Mesendoderm (in vitro differentiated cells): ENCODE data around the gene SLC35E1.

Experiments
- DNase-seq: peaks from one replicate; pipeline ENCODE4 v3.0.0; 2013
- H2AK5ac ChIP-seq: 2 replicates; pipeline ENCODE4 v1.6.1; 2013; ENCODE audit warnings: low read length, inconsistent platforms
- H2BK120ac ChIP-seq: 2 replicates; pipeline ENCODE4 v1.6.1; 2013; ENCODE audit warnings: low read depth, mild to moderate bottlenecking, low read length, moderate library complexity, mixed read lengths
- H2BK15ac ChIP-seq: replicated peaks from 2 replicates; pipeline ENCODE4 v1.6.1; 2013; ENCODE audit warnings: low read depth, mild to moderate bottlenecking, moderate library complexity
- H2BK5ac ChIP-seq: 2 replicates; pipeline ENCODE4 v1.6.1; 2013; ENCODE audit warnings: low read length, inconsistent platforms
- H3K18ac ChIP-seq: 2 replicates; pipeline ENCODE4 v1.6.1; 2013; ENCODE audit warnings: mild to moderate bottlenecking, low read length, mixed read lengths
- H3K23ac ChIP-seq: one replicate; pipeline ENCODE4 v1.6.1; 2013; ENCODE audit warnings: low read length
- H3K27ac ChIP-seq: 2 replicates; pipeline ENCODE4 v1.5.1; 2013; ENCODE audit warnings: low read depth, mild to moderate bottlenecking, inconsistent platforms, low read length, moderate library complexity
- H3K27me3 ChIP-seq: 2 replicates; pipeline ENCODE4 v1.6.1; 2013; ENCODE audit warnings: low read length, control low read depth, mild to moderate bottlenecking, inconsistent platforms; ENCODE audit not compliant: insufficient read depth, poor library complexity
- H3K36me3 ChIP-seq: 2 replicates; pipeline ENCODE4 v1.6.1; 2013; ENCODE audit warnings: low read length, inconsistent platforms; ENCODE audit not compliant: control insufficient read depth, insufficient read depth
- H3K4ac ChIP-seq: one replicate; pipeline ENCODE4 v1.6.1; 2013; ENCODE audit warnings: low read depth, mild to moderate bottlenecking, low read length, moderate library complexity
- H3K4me1 ChIP-seq: 2 replicates; pipeline ENCODE4 v1.6.1; 2013; ENCODE audit warnings: low read depth, low read length, inconsistent platforms; ENCODE audit not compliant: control insufficient read depth
- H3K4me2 ChIP-seq: 2 replicates; pipeline ENCODE4 v1.6.1; 2013; ENCODE audit warnings: low read length
- H3K4me3 ChIP-seq: 2 replicates; pipeline ENCODE4 v1.5.1; 2013; ENCODE audit warnings: mild to moderate bottlenecking, low read length
- H3K56ac ChIP-seq: one replicate; pipeline ENCODE4 v1.6.1; 2013; ENCODE audit warnings: low read length
- H3K79me1 ChIP-seq: 2 replicates; pipeline ENCODE4 v1.6.1; 2013; ENCODE audit warnings: low read length, inconsistent platforms
- H3K79me2 ChIP-seq: 2 replicates; pipeline ENCODE4 v1.6.1; 2013; ENCODE audit warnings: mild to moderate bottlenecking, low read length; ENCODE audit not compliant: control insufficient read depth, insufficient read depth
- H3K9ac ChIP-seq: 2 replicates; pipeline ENCODE4 v1.6.1; 2013; ENCODE audit warnings: low read length, inconsistent platforms
- H4K5ac ChIP-seq: one replicate; pipeline ENCODE4 v1.6.1; 2013; ENCODE audit warnings: low read length
- H4K8ac ChIP-seq: one replicate; pipeline ENCODE4 v1.6.1; 2013; ENCODE audit warnings: low read depth, mild to moderate bottlenecking, control low read depth, low read length, moderate library complexity
- WGBS: extraction: QIAGEN DNeasy Blood & Tissue Kit; methylation state at CpG from one replicate; pipeline ENCODE4 v1.1.7; 2013; ENCODE audit warnings: low lambda C conversion rate, missing lambda C conversion rate; ENCODE audit not compliant: insufficient coverage; ENCODE audit errors: extremely low coverage; 5-methylcytosine and 5-hydroxymethylcytosine counted together

The SLC35E1 gene

GRCh38 chr19:16586477-16586871 is 14.3 kb upstream of the SLC35E1 start:
- no peak overlapping the region for H2BK120ac ChIP-seq
- no peak overlapping the region for H3K18ac ChIP-seq
- H2BK5ac ChIP-seq: no peak overlapping the region
- H3K4ac ChIP-seq: no peak overlapping the region
- no peak overlapping the region for H4K8ac ChIP-seq
- H3K79me1 ChIP-seq: peaks cover 58% of the 10 kb centered on the region
- no peaks in the 10 kb centered on the region for H3K27me3 ChIP-seq
- H2AK5ac ChIP-seq: no peak overlapping the region
- no peak overlapping the region for H2BK15ac ChIP-seq
- peak overlapping the region; percentile 6 for H3K56ac ChIP-seq
- H4K5ac ChIP-seq: no peak overlapping the region
- H3K23ac ChIP-seq: no peak overlapping the region
- peaks cover 21% of the 10 kb centered on the region for H3K4me1 ChIP-seq
- peaks cover 81% of the 10 kb centered on the region for H3K79me2 ChIP-seq
- no peaks in the 10 kb centered on the region for H3K36me3 ChIP-seq
- no peak overlapping the region for H3K4me2 ChIP-seq
- no CpG with 5 or more reads among the region's 9 CpGs for whole genome bisulfite sequencing
- DNase-seq: no peak
- no peak overlapping the region for H3K4me3 ChIP-seq
- H3K9ac ChIP-seq: no peak overlapping the region
- H3K27ac ChIP-seq: no peak overlapping the region

- H2BK120ac ChIP-seq: no peak overlapping the region
- no peak overlapping the region for H3K4me2 ChIP-seq
- H4K8ac ChIP-seq: no peak overlapping the region
- no peak overlapping the region for H2AK5ac ChIP-seq
- H3K4me1 ChIP-seq: peaks cover 21% of the 10 kb centered on the region
- no peak overlapping the region for H3K4me3 ChIP-seq
- peaks cover 82% of the 10 kb centered on the region for H3K79me2 ChIP-seq
- H3K9ac ChIP-seq: no peak overlapping the region
- H2BK15ac ChIP-seq: no peak overlapping the region
- no peaks in the 10 kb centered on the region for H3K27me3 ChIP-seq
- H3K18ac ChIP-seq: no peak overlapping the region
- no peak overlapping the region for H3K23ac ChIP-seq
- no peak overlapping the region for H3K4ac ChIP-seq
- H4K5ac ChIP-seq: no peak overlapping the region
- no peak overlapping the region for H2BK5ac ChIP-seq
- WGBS: no CpG with 5 or more reads among the region's 11 CpGs
- H3K36me3 ChIP-seq: no peaks in the 10 kb centered on the region
- peak overlapping the region; percentile 6 for H3K56ac ChIP-seq
- H3K27ac ChIP-seq: no peak overlapping the region
- DNase-seq: no peak
- H3K79me1 ChIP-seq: peaks cover 62% of the 10 kb centered on the region
Measured at GRCh38 chr19:16585808-16586476, 13.7 kb upstream of the SLC35E1 start.

GRCh38 chr19:16585094-16585801 is 13.0 kb upstream of the SLC35E1 start:
- Histone ChIP-seq H2BK120ac (no peak overlapping the region), H3K9ac (peak overlapping the region; percentile 54), H3K4me2 (no peak overlapping the region), H3K18ac (no peak overlapping the region), H4K5ac (no peak overlapping the region), H3K56ac (peak overlapping the region; percentile 56), H3K79me1 (peaks cover 64% of the 10 kb centered on the region), H3K4me3 (no peak overlapping the region), H3K4me1 (peaks cover 21% of the 10 kb centered on the region), H3K27me3 (no peaks in the 10 kb centered on the region), H4K8ac (no peak overlapping the region), H3K23ac (no peak overlapping the region), H2AK5ac (no peak overlapping the region), H2BK5ac (no peak overlapping the region), H3K27ac (no peak overlapping the region), H2BK15ac (no peak overlapping the region), H3K4ac (no peak overlapping the region), H3K79me2 (peaks cover 85% of the 10 kb centered on the region), H3K36me3 (no peaks in the 10 kb centered on the region)
- DNase-seq: no peak
- no CpG with 5 or more reads among the region's 13 CpGs for WGBS

- H3K79me2 ChIP-seq: peaks cover 83% of the 10 kb centered on the region
- no peak overlapping the region for H2BK5ac ChIP-seq
- H3K4me2 ChIP-seq: peak overlapping the region; percentile 21
- H2BK120ac ChIP-seq: no peak overlapping the region
- no peaks in the 10 kb centered on the region for H3K27me3 ChIP-seq
- H2AK5ac ChIP-seq: no peak overlapping the region
- H4K8ac ChIP-seq: no peak overlapping the region
- peaks cover 61% of the 10 kb centered on the region for H3K79me1 ChIP-seq
- DNase-seq: peak; percentile 89
- H3K4ac ChIP-seq: no peak overlapping the region
- H3K23ac ChIP-seq: no peak overlapping the region
- no peaks in the 10 kb centered on the region for H3K36me3 ChIP-seq
- H2BK15ac ChIP-seq: no peak overlapping the region
- WGBS: no CpG with 5 or more reads among the region's 15 CpGs
- no peak overlapping the region for H4K5ac ChIP-seq
- H3K4me3 ChIP-seq: no peak overlapping the region
- peak overlapping the region; percentile 16 for H3K27ac ChIP-seq
- H3K4me1 ChIP-seq: peaks cover 21% of the 10 kb centered on the region
- H3K56ac ChIP-seq: peak overlapping the region; percentile 65
- H3K18ac ChIP-seq: no peak overlapping the region
- H3K9ac ChIP-seq: peak overlapping the region; percentile 54
Measured at GRCh38 chr19:16584248-16585093, 12.3 kb upstream of the SLC35E1 start.

GRCh38 chr19:16582486-16583261 is 10.5 kb upstream of the SLC35E1 start:
- no peak for DNase-seq
- H3K18ac ChIP-seq: no peak overlapping the region
- H3K27ac ChIP-seq: no peak overlapping the region
- H3K79me2 ChIP-seq: peaks cover 80% of the 10 kb centered on the region
- H3K9ac ChIP-seq: no peak overlapping the region
- no peak overlapping the region for H3K4me2 ChIP-seq
- no peaks in the 10 kb centered on the region for H3K27me3 ChIP-seq
- no peak overlapping the region for H2BK120ac ChIP-seq
- H3K56ac ChIP-seq: no peak overlapping the region
- no peak overlapping the region for H2BK5ac ChIP-seq
- H3K4me3 ChIP-seq: no peak overlapping the region
- no peak overlapping the region for H3K23ac ChIP-seq
- H2AK5ac ChIP-seq: no peak overlapping the region
- peaks cover 4% of the 10 kb centered on the region for H3K36me3 ChIP-seq
- peaks cover 61% of the 10 kb centered on the region for H3K79me1 ChIP-seq
- no peak overlapping the region for H4K5ac ChIP-seq
- H3K4ac ChIP-seq: no peak overlapping the region
- H4K8ac ChIP-seq: no peak overlapping the region
- no peak overlapping the region for H2BK15ac ChIP-seq
- peaks cover 15% of the 10 kb centered on the region for H3K4me1 ChIP-seq
- WGBS: no CpG with 5 or more reads among the region's 10 CpGs
